HEK293 (cell line): ENCODE results near the gene LYL1.

Experiments
- CTCF ChIA-PET: fragments of 350-600 bp; formaldehyde crosslinking; extraction: SDS; loops from one replicate; lab custom pipeline; 2021; ENCODE audit warnings: antibody characterized with exemption; lab: Yijun Ruan, JAX
- POLR2A ChIA-PET: fragments of 300-600 bp; formaldehyde crosslinking; extraction: SDS; loops from one replicate; lab custom pipeline; 2020; ENCODE audit warnings: antibody characterized with exemption, inconsistent platforms; lab: Yijun Ruan, JAX
- H3K27ac ChIP-seq: fragments of 200-500 bp; sonication (Bioruptor generic); 2 replicates; pipeline ENCODE4 v1.5.1; 2014; ENCODE audit warnings: low read depth, low read length, control low read depth, inconsistent platforms; ENCODE audit errors: extremely low read depth
- H3K36me3 ChIP-seq, 2 experiments: fragments of 200-500 bp in 1 of 2; sonication (Bioruptor generic) in 1 of 2; 1 replicate in 1 of 2; 2 replicates in 1 of 2; pipeline ENCODE4 v1.5.1; 2014 to 2017; ENCODE audit warnings: inconsistent platforms in 2 of 2, low read length in 2 of 2; ENCODE audit not compliant: control insufficient read depth in 2 of 2, insufficient read depth in 1 of 2
- H3K4me1 ChIP-seq: fragments of 200-500 bp; sonication (Bioruptor generic); 2 replicates; pipeline ENCODE4 v1.5.1; 2014; ENCODE audit warnings: mild to moderate bottlenecking, low read length, inconsistent platforms; ENCODE audit not compliant: control insufficient read depth, insufficient read depth
- H3K4me3 ChIP-seq: 2 replicates; pipeline ENCODE4 v1.5.1; 2011; ENCODE audit warnings: low read depth, mild to moderate bottlenecking, control low read depth, low read length, moderate library complexity
- H3K9me3 ChIP-seq: fragments of 200-500 bp; sonication (Bioruptor generic); 2 replicates; pipeline ENCODE4 v1.5.1; 2014; ENCODE audit warnings: low read depth, low read length, inconsistent platforms; ENCODE audit not compliant: control insufficient read depth, insufficient read depth
- GLIS2 ChIP-seq: fragments of 450-650 bp; formaldehyde crosslinking; IDR thresholded peaks from 2 replicates; pipeline ENCODE4 v1.5.1; 2016; ENCODE audit warnings: missing biosample characterization, missing genetic modification characterization
- IKZF3 ChIP-seq: fragments of 450-650 bp; IDR thresholded peaks from 2 replicates; pipeline ENCODE4 v1.5.0; 2018; ENCODE audit warnings: missing biosample characterization, mild to moderate bottlenecking, missing genetic modification characterization, moderate library complexity
- KLF1 ChIP-seq: fragments of 450-650 bp; formaldehyde crosslinking; IDR thresholded peaks from 2 replicates; pipeline ENCODE4 v1.5.1; 2016; ENCODE audit warnings: missing biosample characterization, missing genetic modification characterization
- KLF17 ChIP-seq: fragments of 450-650 bp; formaldehyde crosslinking; IDR thresholded peaks from 2 replicates; pipeline ENCODE4 v1.5.1; 2016; ENCODE audit warnings: missing biosample characterization, missing genetic modification characterization
- KLF8 ChIP-seq: fragments of 450-650 bp; formaldehyde crosslinking; IDR thresholded peaks from 2 replicates; pipeline ENCODE4 v1.5.1; 2016; ENCODE audit warnings: missing biosample characterization, missing genetic modification characterization
- SP2 ChIP-seq: fragments of 450-650 bp; formaldehyde crosslinking; IDR thresholded peaks from 2 replicates; pipeline ENCODE4 v1.5.1; 2016; ENCODE audit warnings: missing biosample characterization, missing genetic modification characterization
- ZNF175 ChIP-seq: fragments of 450-650 bp; formaldehyde crosslinking; IDR thresholded peaks from 2 replicates; pipeline ENCODE4 v1.5.1; 2016; ENCODE audit warnings: missing biosample characterization, missing genetic modification characterization
- ZNF19 ChIP-seq: fragments of 450-650 bp; formaldehyde crosslinking; IDR thresholded peaks from 2 replicates; pipeline ENCODE4; 2016; ENCODE audit warnings: missing biosample characterization, missing genetic modification characterization, low read depth
- ZNF37A ChIP-seq: fragments of 450-650 bp; IDR thresholded peaks from 2 replicates; pipeline ENCODE4 v1.5.1; 2018; ENCODE audit warnings: missing biosample characterization, missing genetic modification characterization
- ZNF555 ChIP-seq: fragments of 450-650 bp; formaldehyde crosslinking; conservative IDR thresholded peaks from 2 replicates; pipeline ENCODE4 v1.5.1; 2017; ENCODE audit warnings: missing biosample characterization, mild to moderate bottlenecking, missing genetic modification characterization, inconsistent platforms
- ZNF561 ChIP-seq: fragments of 450-650 bp; IDR thresholded peaks from 2 replicates; pipeline ENCODE4 v1.5.1; 2018; ENCODE audit warnings: missing biosample characterization, missing genetic modification characterization, borderline replicate concordance
- ZNF660 ChIP-seq: fragments of 450-650 bp; IDR thresholded peaks from 2 replicates; pipeline ENCODE4 v1.5.1; 2018; ENCODE audit warnings: missing biosample characterization, mild to moderate bottlenecking, missing genetic modification characterization
- ZNF776 ChIP-seq: fragments of 450-650 bp; formaldehyde crosslinking; IDR thresholded peaks from 2 replicates; pipeline ENCODE4 v1.5.0; 2017; ENCODE audit warnings: missing biosample characterization, missing genetic modification characterization, borderline replicate concordance
- TF ChIP-seq, protein P1 (sequence below): fragments of 450-650 bp; formaldehyde crosslinking; IDR thresholded peaks from 2 replicates; pipeline ENCODE4 v1.5.1; 2017; ENCODE audit warnings: missing biosample characterization, missing genetic modification characterization
- TF ChIP-seq, protein P2 (sequence below): fragments of 450-650 bp; formaldehyde crosslinking; IDR thresholded peaks from 2 replicates; pipeline ENCODE4 v1.5.1; 2016; ENCODE audit warnings: missing biosample characterization, missing genetic modification characterization
- TF ChIP-seq, protein P3 (sequence below): fragments of 450-650 bp; formaldehyde crosslinking; IDR thresholded peaks from 2 replicates; pipeline ENCODE4 v1.5.1; 2016; ENCODE audit warnings: missing biosample characterization, missing genetic modification characterization
- TF ChIP-seq, protein P4 (sequence below): fragments of 450-650 bp; formaldehyde crosslinking; conservative IDR thresholded peaks from 2 replicates; pipeline ENCODE4 v1.5.1; 2016; ENCODE audit warnings: low read depth, missing biosample characterization, missing genetic modification characterization

Gene LYL1

GRCh38 chr19:13138916-13139198 lies 36.2 kb upstream of the LYL1 start:
- H3K36me3 ChIP-seq, result peaks cover 10 to 51% of the 10 kb centered on the region in 2 experiments; a peak in 2 of 3 replicates
- POLR2A ChIA-PET, result interaction anchor here (1.0 kb wide), 1 partner anchor 11 kb away, joined by 3 read pairs; the partner anchor contains the start of genes IER2 and STX10
- H3K4me1 ChIP-seq, result no peaks in the 10 kb centered on the region
- TF ChIP-seq, protein P1, sequence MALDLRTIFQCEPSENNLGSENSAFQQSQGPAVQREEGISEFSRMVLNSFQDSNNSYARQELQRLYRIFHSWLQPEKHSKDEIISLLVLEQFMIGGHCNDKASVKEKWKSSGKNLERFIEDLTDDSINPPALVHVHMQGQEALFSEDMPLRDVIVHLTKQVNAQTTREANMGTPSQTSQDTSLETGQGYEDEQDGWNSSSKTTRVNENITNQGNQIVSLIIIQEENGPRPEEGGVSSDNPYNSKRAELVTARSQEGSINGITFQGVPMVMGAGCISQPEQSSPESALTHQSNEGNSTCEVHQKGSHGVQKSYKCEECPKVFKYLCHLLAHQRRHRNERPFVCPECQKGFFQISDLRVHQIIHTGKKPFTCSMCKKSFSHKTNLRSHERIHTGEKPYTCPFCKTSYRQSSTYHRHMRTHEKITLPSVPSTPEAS (tag by site-specific recombination), result peak; percentile 37; the same call in 1 of the 2 replicates
- TF ChIP-seq ZNF561 (tag by site-specific recombination), result no peak
- no peak overlapping the region for H3K27ac ChIP-seq
- CTCF ChIA-PET, result interaction anchor here (0.6 kb wide), 1 partner anchor 56 kb away, joined by 3 read pairs; no protein-coding TSS in a partner anchor
- no peak overlapping the region for H3K4me3 ChIP-seq
- H3K9me3 ChIP-seq, result no peaks in the 10 kb centered on the region

- H3K4me1 ChIP-seq, result no peaks in the 10 kb centered on the region
- ChIA-PET POLR2A (interaction anchor here (1.0 kb wide), 1 partner anchor 12 kb away, joined by 3 read pairs; the partner anchor contains the start of genes IER2 and STX10), CTCF (interaction anchor here (0.6 kb wide), 2 partner anchors 10 to 56 kb away, joined by 3 read pairs; no protein-coding TSS in a partner anchor)
- TF ChIP-seq ZNF660 (tag by site-specific recombination) (no peak), ZNF555 (tag by site-specific recombination) (no peak), KLF1 (tag by site-specific recombination) (peak; percentile 79), GLIS2 (tag by site-specific recombination) (peak; percentile 24; the same call in 1 of the 2 replicates), ZNF37A (no peak), ZNF175 (no peak), KLF8 (tag by site-specific recombination) (peak; percentile 11; the same call in 1 of the 2 replicates), SP2 (tag by site-specific recombination) (0 out of 2 replicates have a peak, but pooled peaks have one; percentile 14), ZNF19 (no peak), KLF17 (tag by site-specific recombination) (peak; percentile 47; the same call in 1 of the 2 replicates), IKZF3 (tag by site-specific recombination) (no peak), ZNF776 (tag by site-specific recombination) (no peak)
- TF ChIP-seq, protein P2, sequence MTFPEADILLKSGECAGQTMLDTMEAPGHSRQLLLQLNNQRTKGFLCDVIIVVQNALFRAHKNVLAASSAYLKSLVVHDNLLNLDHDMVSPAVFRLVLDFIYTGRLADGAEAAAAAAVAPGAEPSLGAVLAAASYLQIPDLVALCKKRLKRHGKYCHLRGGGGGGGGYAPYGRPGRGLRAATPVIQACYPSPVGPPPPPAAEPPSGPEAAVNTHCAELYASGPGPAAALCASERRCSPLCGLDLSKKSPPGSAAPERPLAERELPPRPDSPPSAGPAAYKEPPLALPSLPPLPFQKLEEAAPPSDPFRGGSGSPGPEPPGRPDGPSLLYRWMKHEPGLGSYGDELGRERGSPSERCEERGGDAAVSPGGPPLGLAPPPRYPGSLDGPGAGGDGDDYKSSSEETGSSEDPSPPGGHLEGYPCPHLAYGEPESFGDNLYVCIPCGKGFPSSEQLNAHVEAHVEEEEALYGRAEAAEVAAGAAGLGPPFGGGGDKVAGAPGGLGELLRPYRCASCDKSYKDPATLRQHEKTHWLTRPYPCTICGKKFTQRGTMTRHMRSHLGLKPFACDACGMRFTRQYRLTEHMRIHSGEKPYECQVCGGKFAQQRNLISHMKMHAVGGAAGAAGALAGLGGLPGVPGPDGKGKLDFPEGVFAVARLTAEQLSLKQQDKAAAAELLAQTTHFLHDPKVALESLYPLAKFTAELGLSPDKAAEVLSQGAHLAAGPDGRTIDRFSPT, result 0 out of 2 replicates have a peak, but pooled peaks have one; percentile 26
- TF ChIP-seq, protein P3, sequence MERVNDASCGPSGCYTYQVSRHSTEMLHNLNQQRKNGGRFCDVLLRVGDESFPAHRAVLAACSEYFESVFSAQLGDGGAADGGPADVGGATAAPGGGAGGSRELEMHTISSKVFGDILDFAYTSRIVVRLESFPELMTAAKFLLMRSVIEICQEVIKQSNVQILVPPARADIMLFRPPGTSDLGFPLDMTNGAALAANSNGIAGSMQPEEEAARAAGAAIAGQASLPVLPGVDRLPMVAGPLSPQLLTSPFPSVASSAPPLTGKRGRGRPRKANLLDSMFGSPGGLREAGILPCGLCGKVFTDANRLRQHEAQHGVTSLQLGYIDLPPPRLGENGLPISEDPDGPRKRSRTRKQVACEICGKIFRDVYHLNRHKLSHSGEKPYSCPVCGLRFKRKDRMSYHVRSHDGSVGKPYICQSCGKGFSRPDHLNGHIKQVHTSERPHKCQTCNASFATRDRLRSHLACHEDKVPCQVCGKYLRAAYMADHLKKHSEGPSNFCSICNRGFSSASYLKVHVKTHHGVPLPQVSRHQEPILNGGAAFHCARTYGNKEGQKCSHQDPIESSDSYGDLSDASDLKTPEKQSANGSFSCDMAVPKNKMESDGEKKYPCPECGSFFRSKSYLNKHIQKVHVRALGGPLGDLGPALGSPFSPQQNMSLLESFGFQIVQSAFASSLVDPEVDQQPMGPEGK (tag by site-specific recombination), result 0 out of 2 replicates have a peak, but pooled peaks have one; percentile 16
- TF ChIP-seq, protein P4, sequence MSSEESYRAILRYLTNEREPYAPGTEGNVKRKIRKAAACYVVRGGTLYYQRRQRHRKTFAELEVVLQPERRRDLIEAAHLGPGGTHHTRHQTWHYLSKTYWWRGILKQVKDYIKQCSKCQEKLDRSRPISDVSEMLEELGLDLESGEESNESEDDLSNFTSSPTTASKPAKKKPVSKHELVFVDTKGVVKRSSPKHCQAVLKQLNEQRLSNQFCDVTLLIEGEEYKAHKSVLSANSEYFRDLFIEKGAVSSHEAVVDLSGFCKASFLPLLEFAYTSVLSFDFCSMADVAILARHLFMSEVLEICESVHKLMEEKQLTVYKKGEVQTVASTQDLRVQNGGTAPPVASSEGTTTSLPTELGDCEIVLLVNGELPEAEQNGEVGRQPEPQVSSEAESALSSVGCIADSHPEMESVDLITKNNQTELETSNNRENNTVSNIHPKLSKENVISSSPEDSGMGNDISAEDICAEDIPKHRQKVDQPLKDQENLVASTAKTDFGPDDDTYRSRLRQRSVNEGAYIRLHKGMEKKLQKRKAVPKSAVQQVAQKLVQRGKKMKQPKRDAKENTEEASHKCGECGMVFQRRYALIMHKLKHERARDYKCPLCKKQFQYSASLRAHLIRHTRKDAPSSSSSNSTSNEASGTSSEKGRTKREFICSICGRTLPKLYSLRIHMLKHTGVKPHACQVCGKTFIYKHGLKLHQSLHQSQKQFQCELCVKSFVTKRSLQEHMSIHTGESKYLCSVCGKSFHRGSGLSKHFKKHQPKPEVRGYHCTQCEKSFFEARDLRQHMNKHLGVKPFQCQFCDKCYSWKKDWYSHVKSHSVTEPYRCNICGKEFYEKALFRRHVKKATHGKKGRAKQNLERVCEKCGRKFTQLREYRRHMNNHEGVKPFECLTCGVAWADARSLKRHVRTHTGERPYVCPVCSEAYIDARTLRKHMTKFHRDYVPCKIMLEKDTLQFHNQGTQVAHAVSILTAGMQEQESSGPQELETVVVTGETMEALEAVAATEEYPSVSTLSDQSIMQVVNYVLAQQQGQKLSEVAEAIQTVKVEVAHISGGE (tag by site-specific recombination), result no peak
- H3K9me3 ChIP-seq, result no peaks in the 10 kb centered on the region
- no peak overlapping the region for H3K27ac ChIP-seq
- peaks cover 11 to 54% of the 10 kb centered on the region in 2 experiments; a peak in 2 of 3 replicates for H3K36me3 ChIP-seq
- H3K4me3 ChIP-seq, result no peak overlapping the region
These were observed 35.7 kb upstream of the LYL1 start for GRCh38 chr19:13138171-13138915.
